Measurements from ENCODE around the gene STARD3NL. TPM values are rescaled to one million over a fixed set of nuclear protein-coding genes. Genes with fewer than 3 reads are reported as not detected.

STARD3NL gene
- total RNA-seq, 4 donors from 2014 or later, result 41.2 to 47.9 (median 43.6) TPM

DNA sequence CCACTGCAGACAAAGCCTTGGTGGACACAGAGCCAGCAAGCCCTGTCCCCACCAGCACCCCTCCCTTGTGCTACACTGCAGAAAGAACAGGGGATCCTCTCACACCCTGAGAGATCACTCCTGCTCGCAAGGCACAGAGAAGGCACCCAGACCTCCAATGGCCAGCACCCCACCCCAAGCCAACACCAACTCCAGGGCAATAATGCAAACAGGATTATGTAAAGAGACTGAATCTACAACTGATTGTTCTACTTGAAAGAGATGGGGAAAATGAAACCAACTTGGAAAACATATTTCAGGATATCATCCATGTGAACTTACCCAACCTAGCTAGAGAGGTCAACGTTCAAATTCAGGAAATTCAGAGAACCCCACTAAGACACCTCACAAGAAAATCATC, 26.5 kb upstream of the STARD3NL start:
- no peak for ATAC-seq (ENCODE audit: low FRiP score)
- TF ChIP-seq, protein P1, sequence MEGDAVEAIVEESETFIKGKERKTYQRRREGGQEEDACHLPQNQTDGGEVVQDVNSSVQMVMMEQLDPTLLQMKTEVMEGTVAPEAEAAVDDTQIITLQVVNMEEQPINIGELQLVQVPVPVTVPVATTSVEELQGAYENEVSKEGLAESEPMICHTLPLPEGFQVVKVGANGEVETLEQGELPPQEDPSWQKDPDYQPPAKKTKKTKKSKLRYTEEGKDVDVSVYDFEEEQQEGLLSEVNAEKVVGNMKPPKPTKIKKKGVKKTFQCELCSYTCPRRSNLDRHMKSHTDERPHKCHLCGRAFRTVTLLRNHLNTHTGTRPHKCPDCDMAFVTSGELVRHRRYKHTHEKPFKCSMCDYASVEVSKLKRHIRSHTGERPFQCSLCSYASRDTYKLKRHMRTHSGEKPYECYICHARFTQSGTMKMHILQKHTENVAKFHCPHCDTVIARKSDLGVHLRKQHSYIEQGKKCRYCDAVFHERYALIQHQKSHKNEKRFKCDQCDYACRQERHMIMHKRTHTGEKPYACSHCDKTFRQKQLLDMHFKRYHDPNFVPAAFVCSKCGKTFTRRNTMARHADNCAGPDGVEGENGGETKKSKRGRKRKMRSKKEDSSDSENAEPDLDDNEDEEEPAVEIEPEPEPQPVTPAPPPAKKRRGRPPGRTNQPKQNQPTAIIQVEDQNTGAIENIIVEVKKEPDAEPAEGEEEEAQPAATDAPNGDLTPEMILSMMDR (IDR thresholded peaks at IDR 0.05), result no peak
- DNase-seq (ENCODE audit: low spot score), result no peak

DNA sequence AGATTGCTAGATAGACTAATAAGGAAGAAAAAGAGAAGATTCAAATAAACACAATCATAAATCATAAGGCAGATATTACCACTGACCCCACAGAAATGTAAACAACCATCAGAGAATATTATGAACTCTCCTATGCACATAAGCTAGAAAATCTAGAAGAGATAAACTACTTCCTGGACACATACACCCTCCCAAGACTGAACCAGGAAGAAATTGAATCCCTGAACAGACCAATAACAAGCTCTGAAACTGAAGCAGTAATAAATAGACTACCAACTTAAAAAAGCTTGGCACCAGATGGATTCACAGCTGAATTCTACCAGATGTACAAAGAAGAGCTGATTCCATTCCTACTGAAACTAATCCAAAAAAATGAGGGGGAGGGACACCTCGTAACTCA, 24.5 kb upstream of the STARD3NL start:
- TF ChIP-seq, protein P1 (IDR thresholded peaks at IDR 0.05), result no peak
- DNase-seq (ENCODE audit: low spot score) (no peak), ATAC-seq (ENCODE audit: low FRiP score) (no peak)

DNA sequence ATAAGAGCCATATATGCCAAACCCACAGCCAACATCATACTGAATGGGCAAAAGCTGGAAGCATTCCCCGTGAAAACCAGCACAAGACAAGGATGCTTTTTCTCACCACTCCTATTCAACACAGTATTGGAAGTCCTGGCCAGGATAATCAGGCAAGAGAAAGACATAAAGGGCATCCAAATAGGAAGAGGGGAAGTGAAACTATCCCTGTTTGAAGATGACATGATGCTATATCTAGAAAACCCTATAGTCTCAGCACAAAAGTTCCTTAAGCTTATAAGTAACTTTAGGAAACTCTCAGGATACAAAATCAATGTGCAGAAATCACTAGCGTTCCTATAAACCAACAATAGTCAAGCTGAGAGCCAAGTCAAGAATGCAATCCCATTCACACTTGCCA, 23.8 kb upstream of the STARD3NL start:
- no peak for ATAC-seq (ENCODE audit: low FRiP score)
- TF ChIP-seq, protein P1 (IDR thresholded peaks at IDR 0.05), result no peak

GRCh38 chr7:38160003-38160571, 18.0 kb upstream of the STARD3NL start:
- ATAC-seq (ENCODE audit: low FRiP score), result no peak
- TF ChIP-seq, protein P1 (IDR thresholded peaks at IDR 0.05), result no peak
- DNase-seq (ENCODE audit: low spot score), result no peak

More for the DNA sequence above, 23.8 kb upstream of the STARD3NL start:
- no peak for DNase-seq (ENCODE audit: low spot score)

DNA sequence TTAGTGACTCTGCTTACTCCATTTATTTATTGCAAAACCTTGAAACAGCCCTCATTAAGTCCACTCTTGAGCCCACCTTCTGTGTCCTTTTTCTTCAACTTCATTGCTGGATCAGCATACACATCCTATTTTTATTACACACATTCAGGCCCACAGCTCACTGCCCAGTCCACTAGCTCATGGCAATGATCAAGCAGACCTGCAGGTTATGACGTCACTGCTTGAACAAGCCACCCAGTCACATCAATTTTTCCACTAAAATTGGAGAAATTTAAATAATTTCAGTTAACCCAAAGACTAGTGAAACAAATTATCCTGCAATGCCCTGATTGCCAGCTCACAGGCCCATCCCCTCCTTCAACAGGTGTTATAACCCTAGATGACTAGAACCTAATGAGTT, 16.0 kb upstream of the STARD3NL start:
- ATAC-seq (ENCODE audit: low FRiP score) (no peak), DNase-seq (ENCODE audit: low spot score) (no peak)
- TF ChIP-seq, protein P1 (IDR thresholded peaks at IDR 0.05), result no peak

DNA sequence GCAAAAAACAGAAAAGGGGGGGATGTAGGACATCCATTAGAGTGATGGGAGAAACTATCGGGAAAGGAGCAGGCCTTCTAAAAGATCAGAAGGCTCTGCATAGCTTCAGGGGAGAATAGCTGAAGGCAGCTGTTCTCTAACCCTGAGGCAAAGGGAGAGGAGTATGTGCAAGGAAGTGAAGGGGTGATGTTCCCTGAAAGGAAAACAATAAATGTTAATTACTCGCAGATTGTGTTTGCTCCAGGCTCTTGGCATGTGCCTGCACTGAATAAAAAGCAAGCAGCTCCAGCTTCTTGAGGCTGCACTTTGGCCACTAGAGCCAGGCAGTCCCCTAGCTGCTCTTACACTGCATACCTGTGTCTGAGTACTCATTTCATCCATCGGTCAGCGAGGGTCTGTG, 14.4 kb upstream of the STARD3NL start:
- no peak for ATAC-seq (ENCODE audit: low FRiP score)

More for the DNA sequence above, 14.4 kb upstream of the STARD3NL start:
- DNase-seq (ENCODE audit: low spot score), result no peak
- TF ChIP-seq, protein P1 (IDR thresholded peaks at IDR 0.05), result no peak
